Neural crest cell (in vitro differentiated cells): ENCODE measurements around the gene ZMYND12. TPM values are rescaled to one million over a fixed set of nuclear protein-coding genes. Genes with fewer than 3 reads are reported as not detected.
"Not testable (repeated sequence)": the region's sequence is repeated elsewhere in the genome, so short reads cannot be mapped to it uniquely, and the experiment has no call there.

ENCODE experiments used
- DNase-seq: peaks from one replicate; pipeline ENCODE4 v3.0.0; 2021; ENCODE audit warnings: low read depth, mixed read lengths, low spot score
- H3K27ac Mint-ChIP-seq: one replicate; pipeline ENCODE4 v1.8.0; 2021; ENCODE audit warnings: mild to moderate bottlenecking, mixed read lengths; ENCODE audit not compliant: unreplicated experiment
- H3K27me3 Mint-ChIP-seq: 2 replicates; pipeline ENCODE4 v1.8.0; 2021; ENCODE audit warnings: low read depth, mild to moderate bottlenecking, mixed read lengths
- H3K36me3 Mint-ChIP-seq: 2 replicates; pipeline ENCODE4 v1.8.0; 2021; ENCODE audit warnings: low read depth, mild to moderate bottlenecking, mixed read lengths
- H3K4me1 Mint-ChIP-seq: 2 replicates; pipeline ENCODE4 v1.8.0; 2021; ENCODE audit warnings: mixed read lengths
- H3K4me3 Mint-ChIP-seq: one replicate; pipeline ENCODE4 v1.8.0; 2021; ENCODE audit warnings: mild to moderate bottlenecking, mixed read lengths
- H3K9me3 Mint-ChIP-seq: 2 replicates; pipeline ENCODE4 v1.8.0; 2021; ENCODE audit warnings: mixed read lengths
- CTCF ChIP-seq: fragments of 200-600 bp; sonication (generic); conservative IDR thresholded peaks from 2 replicates; pipeline ENCODE4 v1.5.0; 2021; ENCODE audit warnings: antibody characterized with exemption, mild to moderate bottlenecking
- total RNA-seq: library from RNA; stranded (reverse); gene quantifications from 2 replicates; pipeline ENCODE4 v1.2.1, GENCODE V29; 2021

The ZMYND12 gene
- total RNA-seq, 1 donor from 2014 or later, result 0.61 TPM

DNA sequence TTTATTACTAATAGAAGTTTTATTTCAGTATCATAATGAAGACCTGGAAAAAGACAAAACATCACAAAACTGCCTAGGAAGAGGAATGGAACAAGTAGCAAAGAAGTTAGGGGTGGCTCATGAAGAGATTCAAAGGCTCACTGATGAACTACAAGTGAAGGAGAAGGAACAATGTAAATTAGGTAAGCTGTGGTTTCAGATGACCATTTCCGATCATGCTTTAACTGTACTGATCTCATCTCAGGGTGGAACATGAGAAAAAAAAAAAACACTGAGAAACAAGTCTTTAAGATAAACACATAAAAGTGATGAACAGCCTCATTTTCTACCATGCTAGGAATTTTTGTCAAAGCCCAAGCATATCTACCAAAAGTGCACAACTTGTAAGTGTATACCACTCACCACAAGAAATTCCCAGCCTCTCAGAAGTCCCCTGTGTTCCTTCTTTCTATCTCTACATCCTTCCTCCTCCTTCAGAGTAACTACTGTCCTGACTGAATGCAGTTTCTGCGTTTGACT, 26.9 kb upstream of the ZMYND12 start:
- H3K27me3 Mint-ChIP-seq, result no peaks in the 10 kb centered on the region
- H3K4me3 Mint-ChIP-seq, result no peak overlapping the region
- DNase-seq, result no peak
- TF ChIP-seq CTCF, result no peak
- H3K4me1 Mint-ChIP-seq, result peaks cover 5% of the 10 kb centered on the region
- H3K27ac Mint-ChIP-seq, result no peak overlapping the region
- peaks cover 4% of the 10 kb centered on the region for H3K36me3 Mint-ChIP-seq
- no peaks in the 10 kb centered on the region for H3K9me3 Mint-ChIP-seq

GRCh38 chr1:42480921-42481320, 25.1 kb upstream of the ZMYND12 start:
- Mint-ChIP-seq H3K4me3 (no peak overlapping the region), H3K9me3 (no peaks in the 10 kb centered on the region), H3K27ac (no peak overlapping the region), H3K4me1 (peaks cover 5% of the 10 kb centered on the region), H3K36me3 (peaks cover 4% of the 10 kb centered on the region), H3K27me3 (no peaks in the 10 kb centered on the region)
- DNase-seq, result no peak
- TF ChIP-seq CTCF, result no peak

DNA sequence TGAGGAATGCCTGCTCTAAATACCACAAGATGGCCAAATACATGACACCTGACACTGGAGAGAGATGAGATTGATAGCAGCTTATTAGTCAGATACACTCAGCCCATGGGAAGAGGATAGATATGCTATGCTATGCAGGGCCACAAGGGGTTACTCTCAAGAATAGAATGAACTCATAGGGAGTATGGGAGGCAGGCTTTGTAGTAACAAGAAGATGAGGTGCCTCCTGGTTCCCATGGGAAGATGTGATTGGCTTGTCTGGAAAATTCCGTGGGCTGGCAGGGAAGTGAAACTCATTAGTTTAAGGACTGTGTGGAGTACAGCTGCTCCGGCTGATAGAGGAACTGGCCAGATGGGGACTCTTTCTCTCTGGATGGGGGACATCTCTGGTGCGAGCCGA, 23.8 kb upstream of the ZMYND12 start:
- no peak overlapping the region for H3K27ac Mint-ChIP-seq
- H3K36me3 Mint-ChIP-seq, result peaks cover 2% of the 10 kb centered on the region
- no peaks in the 10 kb centered on the region for H3K27me3 Mint-ChIP-seq
- DNase-seq, result no peak
- TF ChIP-seq CTCF, result peak; percentile 35
- H3K4me3 Mint-ChIP-seq, result no peak overlapping the region
- H3K4me1 Mint-ChIP-seq, result peaks cover 5% of the 10 kb centered on the region
- H3K9me3 Mint-ChIP-seq, result no peaks in the 10 kb centered on the region

GRCh38 chr1:42477775-42478174, 22.0 kb upstream of the ZMYND12 start:
- H3K4me1 Mint-ChIP-seq, result peaks cover 5% of the 10 kb centered on the region
- H3K9me3 Mint-ChIP-seq, result no peaks in the 10 kb centered on the region
- H3K27me3 Mint-ChIP-seq, result no peaks in the 10 kb centered on the region
- no peak for DNase-seq
- no peak overlapping the region for H3K4me3 Mint-ChIP-seq
- TF ChIP-seq CTCF, result no peak
- H3K36me3 Mint-ChIP-seq, result peaks cover 2% of the 10 kb centered on the region
- H3K27ac Mint-ChIP-seq, result no peak overlapping the region

- H3K27ac Mint-ChIP-seq, H3K27me3 Mint-ChIP-seq, H3K4me3 Mint-ChIP-seq, H3K4me1 Mint-ChIP-seq, H3K9me3 Mint-ChIP-seq, H3K36me3 Mint-ChIP-seq, DNase-seq: not testable (repeated sequence)
Observed at GRCh38 chr1:42477354-42477753, 21.5 kb upstream of the ZMYND12 start.

- Mint-ChIP-seq H3K36me3 (peaks cover 2% of the 10 kb centered on the region), H3K27ac (no peak overlapping the region), H3K4me3 (no peak overlapping the region), H3K9me3 (no peaks in the 10 kb centered on the region), H3K27me3 (no peaks in the 10 kb centered on the region), H3K4me1 (peaks cover 5% of the 10 kb centered on the region)
- no peak for DNase-seq
- TF ChIP-seq CTCF, result no peak
Observed at GRCh38 chr1:42476605-42477004, 20.8 kb upstream of the ZMYND12 start.
